BE2C (cell line): ENCODE data around the gene RIMS3.
"Not testable (repeated sequence)": the region's sequence is repeated elsewhere in the genome, so short reads cannot be mapped to it uniquely, and the experiment has no call there.

Experiments
- DNase-seq: peaks from one replicate; pipeline ENCODE4 v3.0.0-alpha.2; 2020
- H3K27me3 ChIP-seq: fragments of 250-450 bp; sonication (Bioruptor Pico); 2 replicates; pipeline ENCODE4 v1.5.1; 2020; ENCODE audit warnings: mild to moderate bottlenecking
- H3K36me3 ChIP-seq: fragments of 250-450 bp; sonication (Bioruptor Pico); 2 replicates; pipeline ENCODE4 v1.5.1; 2020; ENCODE audit warnings: mild to moderate bottlenecking
- H3K4me1 ChIP-seq: fragments of 250-450 bp; sonication (Bioruptor Pico); 2 replicates; pipeline ENCODE4 v1.5.1; 2020
- H3K4me3 ChIP-seq: 2 replicates; pipeline ENCODE4 v1.5.1; 2011; ENCODE audit warnings: low read depth, low read length
- H3K9me3 ChIP-seq: fragments of 250-450 bp; sonication (Bioruptor Pico); 2 replicates; pipeline ENCODE4 v1.5.1; 2020
- TF ChIP-seq, protein P1 (sequence below): IDR thresholded peaks from 2 replicates; pipeline ENCODE4 v1.5.1; 2012; ENCODE audit warnings: mild to moderate bottlenecking, low read depth, low read length

RIMS3 gene

DNA sequence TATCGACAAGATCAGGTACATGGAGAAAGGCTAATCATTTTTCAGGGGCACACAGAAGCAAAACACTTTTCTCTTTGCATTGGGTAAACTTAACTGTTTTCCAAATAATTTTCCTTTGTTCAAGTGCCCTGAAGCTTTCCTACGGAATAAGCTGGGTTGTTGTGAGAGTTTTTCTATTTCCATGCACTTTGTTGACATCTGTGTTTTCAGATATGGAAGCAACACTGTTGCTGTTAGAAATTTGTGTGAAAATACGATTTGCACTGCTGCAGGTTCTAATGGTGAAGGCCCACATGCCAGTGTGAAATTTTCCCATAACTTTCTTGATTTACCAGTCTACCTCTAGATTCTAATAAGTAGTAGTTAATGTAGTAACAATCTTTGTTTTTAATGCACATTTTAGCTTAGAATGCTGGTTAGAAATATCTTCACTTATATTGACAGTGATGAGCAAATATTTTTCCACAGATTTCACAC, 44.4 kb upstream of the RIMS3 start:
- Histone ChIP-seq H3K4me3 (peak overlapping the region; percentile 80), H3K4me1 (no peaks in the 10 kb centered on the region), H3K27me3 (no peaks in the 10 kb centered on the region), H3K9me3 (no peaks in the 10 kb centered on the region), H3K36me3 (no peaks in the 10 kb centered on the region)
- TF ChIP-seq, protein P1, sequence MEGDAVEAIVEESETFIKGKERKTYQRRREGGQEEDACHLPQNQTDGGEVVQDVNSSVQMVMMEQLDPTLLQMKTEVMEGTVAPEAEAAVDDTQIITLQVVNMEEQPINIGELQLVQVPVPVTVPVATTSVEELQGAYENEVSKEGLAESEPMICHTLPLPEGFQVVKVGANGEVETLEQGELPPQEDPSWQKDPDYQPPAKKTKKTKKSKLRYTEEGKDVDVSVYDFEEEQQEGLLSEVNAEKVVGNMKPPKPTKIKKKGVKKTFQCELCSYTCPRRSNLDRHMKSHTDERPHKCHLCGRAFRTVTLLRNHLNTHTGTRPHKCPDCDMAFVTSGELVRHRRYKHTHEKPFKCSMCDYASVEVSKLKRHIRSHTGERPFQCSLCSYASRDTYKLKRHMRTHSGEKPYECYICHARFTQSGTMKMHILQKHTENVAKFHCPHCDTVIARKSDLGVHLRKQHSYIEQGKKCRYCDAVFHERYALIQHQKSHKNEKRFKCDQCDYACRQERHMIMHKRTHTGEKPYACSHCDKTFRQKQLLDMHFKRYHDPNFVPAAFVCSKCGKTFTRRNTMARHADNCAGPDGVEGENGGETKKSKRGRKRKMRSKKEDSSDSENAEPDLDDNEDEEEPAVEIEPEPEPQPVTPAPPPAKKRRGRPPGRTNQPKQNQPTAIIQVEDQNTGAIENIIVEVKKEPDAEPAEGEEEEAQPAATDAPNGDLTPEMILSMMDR, result no peak
- no peak for DNase-seq

DNA sequence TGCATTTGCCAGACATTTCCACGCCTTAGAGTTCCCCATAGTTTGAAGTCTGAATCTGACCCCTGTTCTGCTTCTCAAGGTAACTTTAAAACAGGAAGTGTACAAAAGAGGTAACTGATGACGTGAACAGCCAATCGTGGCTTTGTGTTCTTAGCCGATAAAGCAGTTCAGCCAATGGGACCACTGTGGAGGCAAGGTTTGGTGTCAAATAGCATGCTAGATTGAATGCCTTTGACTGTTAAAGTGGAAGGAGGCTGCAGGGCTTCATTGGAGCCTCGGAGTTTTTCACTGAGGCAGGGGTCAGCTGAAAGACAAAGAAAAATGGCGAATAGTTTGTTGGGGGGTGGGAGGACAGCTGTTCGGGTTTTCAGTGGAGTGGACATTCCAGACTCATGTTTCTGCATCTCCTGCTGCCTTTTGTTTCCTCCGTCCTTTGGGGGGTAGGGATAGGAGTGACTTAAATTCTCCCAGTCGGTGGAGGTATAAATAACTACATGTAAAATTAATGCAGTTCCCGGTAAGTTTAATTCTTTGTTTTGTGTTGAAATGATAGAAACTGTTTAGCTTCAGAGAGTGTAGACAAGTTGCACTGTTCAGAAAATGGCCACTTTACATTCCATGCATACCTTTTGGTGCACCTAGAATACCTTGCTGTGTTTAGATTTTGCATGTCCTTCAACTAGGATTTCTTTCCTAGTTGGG, 43.8 kb upstream of the RIMS3 start:
- TF ChIP-seq, protein P1, result no peak
- Histone ChIP-seq H3K9me3 (no peaks in the 10 kb centered on the region), H3K4me3 (peak overlapping the region; percentile 80), H3K4me1 (no peaks in the 10 kb centered on the region), H3K36me3 (no peaks in the 10 kb centered on the region), H3K27me3 (no peaks in the 10 kb centered on the region)
- peak; percentile 74 for DNase-seq

DNA sequence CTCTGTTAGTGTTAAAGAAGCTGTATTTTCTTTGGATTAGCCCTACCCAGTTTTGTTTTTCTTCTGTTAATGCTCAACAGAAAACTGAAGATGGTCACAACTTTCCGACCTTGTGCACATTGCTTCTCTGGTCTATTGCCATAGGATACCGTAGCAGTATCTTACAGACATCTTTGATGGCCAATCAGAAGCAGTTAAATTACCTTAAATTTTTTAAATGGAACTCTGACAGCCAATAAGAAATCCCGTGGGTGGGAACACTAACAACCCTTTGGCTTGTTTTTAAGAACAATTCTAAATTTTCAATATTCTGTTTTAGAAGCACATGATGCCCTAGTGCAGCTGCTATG, 43.2 kb upstream of the RIMS3 start:
- no peaks in the 10 kb centered on the region for H3K36me3 ChIP-seq
- no peaks in the 10 kb centered on the region for H3K9me3 ChIP-seq
- no peaks in the 10 kb centered on the region for H3K4me1 ChIP-seq
- no peak for DNase-seq
- peak overlapping the region; percentile 80 for H3K4me3 ChIP-seq
- TF ChIP-seq, protein P1, result no peak
- H3K27me3 ChIP-seq, result no peaks in the 10 kb centered on the region

DNA sequence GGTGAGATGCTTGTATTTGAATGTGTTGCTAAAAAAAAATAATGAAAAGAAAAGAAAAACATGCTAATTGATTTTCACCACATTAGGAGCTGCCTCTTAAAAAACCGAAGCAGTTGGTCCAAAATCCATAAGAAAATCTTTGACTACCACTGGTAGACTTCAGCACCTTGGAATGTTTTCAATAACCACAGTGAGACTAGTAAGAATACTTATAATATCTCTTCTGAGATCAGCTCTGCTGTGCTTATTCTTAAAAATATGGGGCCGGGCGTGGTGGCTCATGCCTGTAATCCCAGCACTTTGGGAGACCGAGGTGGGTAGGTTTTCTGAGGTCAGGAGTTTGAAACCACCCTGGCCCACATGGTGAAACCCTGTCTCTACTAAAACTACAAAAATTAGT, 41.1 kb upstream of the RIMS3 start:
- TF ChIP-seq, protein P1, result no peak
- no peaks in the 10 kb centered on the region for H3K36me3 ChIP-seq
- H3K4me3 ChIP-seq, result no peak overlapping the region
- no peaks in the 10 kb centered on the region for H3K27me3 ChIP-seq
- H3K4me1 ChIP-seq, result no peaks in the 10 kb centered on the region
- no peak for DNase-seq
- H3K9me3 ChIP-seq, result no peaks in the 10 kb centered on the region

DNA sequence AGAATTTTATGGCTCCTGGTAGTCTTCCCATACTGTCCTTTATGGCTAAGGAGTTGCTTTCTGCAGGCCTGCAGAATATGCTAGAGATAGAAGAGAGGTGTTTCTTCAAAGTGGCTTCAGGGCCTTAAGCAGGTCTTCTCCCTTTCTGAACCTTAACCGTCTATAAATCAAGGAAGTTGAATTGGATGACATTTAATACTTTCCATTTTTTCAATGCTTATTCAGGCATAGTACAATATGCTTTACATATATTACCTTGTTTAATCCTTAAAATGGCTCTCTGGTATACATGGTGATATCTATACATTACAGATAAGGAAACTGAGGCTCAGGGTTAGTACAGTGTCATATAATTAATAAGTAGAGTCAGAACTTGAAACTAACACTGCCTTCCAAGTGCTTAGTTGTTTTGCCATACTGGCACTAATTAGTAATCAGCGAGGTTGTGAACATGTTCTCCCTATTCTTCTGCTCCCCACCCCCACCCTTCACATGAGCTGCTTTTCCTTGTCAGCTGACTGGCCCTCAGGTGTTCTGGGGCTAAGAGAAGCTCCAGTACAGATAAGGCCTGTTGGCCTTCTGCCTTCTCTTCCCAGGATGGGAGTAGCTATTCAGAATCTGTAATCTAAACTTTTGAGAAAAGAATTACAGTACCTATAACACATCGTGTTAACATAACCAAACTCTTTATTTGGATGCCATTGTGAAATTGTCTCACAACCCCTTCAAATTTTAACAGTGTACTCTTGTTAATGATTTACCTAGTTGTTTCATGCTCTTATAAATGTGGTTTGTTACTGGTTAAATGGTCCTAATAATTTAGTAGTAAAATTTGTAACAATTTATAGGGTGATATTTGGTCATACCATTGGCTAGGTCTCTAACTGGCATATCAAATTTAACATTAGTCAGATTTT, 39.6 kb upstream of the RIMS3 start:
- Histone ChIP-seq H3K4me1 (no peaks in the 10 kb centered on the region), H3K36me3 (no peaks in the 10 kb centered on the region), H3K27me3 (no peaks in the 10 kb centered on the region), H3K4me3 (no peak overlapping the region), H3K9me3 (no peaks in the 10 kb centered on the region)
- no peak for DNase-seq
- TF ChIP-seq, protein P1, result no peak

DNA sequence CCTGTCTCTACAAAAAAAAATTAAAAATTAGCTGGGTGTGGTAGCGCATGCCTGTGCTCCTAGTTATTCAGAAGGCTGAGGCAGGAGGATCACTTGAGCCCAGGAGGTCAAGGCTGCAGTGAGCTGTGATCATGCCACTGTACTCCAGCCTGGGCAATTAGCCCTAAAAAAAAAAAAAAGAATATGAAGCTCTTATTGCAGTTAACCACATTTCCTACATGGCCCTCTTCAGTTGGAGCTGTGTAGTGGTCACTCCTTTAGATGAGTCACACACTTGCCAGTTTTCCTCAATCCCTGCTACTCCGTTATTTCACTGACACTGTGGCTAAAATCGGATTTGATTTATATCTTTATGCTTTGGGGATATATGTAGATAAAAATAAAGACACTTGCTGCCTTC, 37.8 kb upstream of the RIMS3 start:
- TF ChIP-seq, protein P1, result no peak
- no peaks in the 10 kb centered on the region for H3K36me3 ChIP-seq
- no peaks in the 10 kb centered on the region for H3K9me3 ChIP-seq
- no peak overlapping the region for H3K4me3 ChIP-seq
- no peak for DNase-seq
- H3K27me3 ChIP-seq, result no peaks in the 10 kb centered on the region
- no peaks in the 10 kb centered on the region for H3K4me1 ChIP-seq

DNA sequence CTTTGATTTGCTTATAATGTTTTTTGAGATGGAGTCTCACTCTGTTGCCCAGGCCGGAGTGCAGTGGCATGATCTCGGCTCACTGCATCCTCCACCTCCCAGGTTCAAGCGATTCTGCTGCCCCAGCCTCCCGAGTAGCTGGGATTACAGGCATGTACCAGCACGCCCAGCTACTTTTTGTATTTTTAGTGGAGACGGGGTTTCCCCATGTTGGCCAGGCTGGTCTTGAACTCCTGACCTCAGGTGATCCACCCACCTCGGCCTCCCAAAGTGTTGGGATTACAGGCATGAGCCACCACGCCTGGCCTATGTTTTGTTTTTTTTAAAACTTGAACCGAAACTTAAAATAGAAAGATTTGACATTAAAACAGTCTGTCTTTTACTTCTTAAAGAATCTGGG, 37.3 kb upstream of the RIMS3 start:
- H3K4me3 ChIP-seq, H3K4me1 ChIP-seq, DNase-seq, H3K36me3 ChIP-seq, H3K27me3 ChIP-seq, H3K9me3 ChIP-seq: not testable (repeated sequence)
